ENCODE measurements around the gene C5orf46. TPM values are rescaled to one million over a fixed set of nuclear protein-coding genes. Genes with fewer than 3 reads are reported as not detected.
"Not testable (repeated sequence)": the region's sequence is repeated elsewhere in the genome, so short reads cannot be mapped to it uniquely, and the experiment has no call there.

C5orf46 gene
- total RNA-seq, 1 experiment from 2014 or later = not detected

- DNase-seq (ENCODE audit: low spot score) = no peak
Observed at GRCh38 chr5:147895864-147896263, 10.5 kb downstream of the C5orf46 start.

GRCh38 chr5:147893820-147894219 lies 12.5 kb downstream of the C5orf46 start:
- no peak for DNase-seq (ENCODE audit: low spot score)

GRCh38 chr5:147892696-147893296 lies 13.5 kb downstream of the C5orf46 start:
- peak; percentile 83 for DNase-seq (ENCODE audit: low spot score)

GRCh38 chr5:147887930-147888329 lies 18.4 kb downstream of the C5orf46 start:
- no peak for DNase-seq (ENCODE audit: low spot score)

GRCh38 chr5:147887026-147887627 lies 19.2 kb downstream of the C5orf46 start:
- DNase-seq (ENCODE audit: low spot score) = peak; percentile 68

GRCh38 chr5:147882586-147883313 lies 23.6 kb downstream of the C5orf46 start:
- no peak for DNase-seq (ENCODE audit: low spot score)

- no peak for DNase-seq (ENCODE audit: low spot score)
Observed at GRCh38 chr5:147880487-147880886, 25.9 kb downstream of the C5orf46 start.

- no peak for DNase-seq (ENCODE audit: low spot score)
Observed at GRCh38 chr5:147879784-147880183, 26.6 kb downstream of the C5orf46 start.

GRCh38 chr5:147878066-147878759 lies 28.1 kb downstream of the C5orf46 start, which contains the start of gene SCGB3A2:
Gene SCGB3A2 (plus strand): TSS chr5:147878711. CDS start chr5:147878804, 93 bp downstream.
- DNase-seq (ENCODE audit: low spot score) = no peak

- no peak for DNase-seq (ENCODE audit: low spot score)
Observed at GRCh38 chr5:147876626-147877025, 29.7 kb downstream of the C5orf46 start.

GRCh38 chr5:147876141-147876540 lies 30.2 kb downstream of the C5orf46 start:
- DNase-seq (ENCODE audit: low spot score) = no peak

GRCh38 chr5:147874910-147875367 lies 31.4 kb downstream of the C5orf46 start:
- no peak for DNase-seq (ENCODE audit: low spot score)

GRCh38 chr5:147874118-147874875 lies 32.0 kb downstream of the C5orf46 start:
- DNase-seq (ENCODE audit: low spot score) = not testable (repeated sequence)

- DNase-seq (ENCODE audit: low spot score) = not testable (repeated sequence)
Observed at GRCh38 chr5:147872744-147873435, 33.4 kb downstream of the C5orf46 start.

GRCh38 chr5:147871980-147872549 lies 34.3 kb downstream of the C5orf46 start:
- DNase-seq (ENCODE audit: low spot score) = not testable (repeated sequence)

GRCh38 chr5:147869892-147870291 lies 36.4 kb downstream of the C5orf46 start:
- DNase-seq (ENCODE audit: low spot score) = not testable (repeated sequence)

- no peak for DNase-seq (ENCODE audit: low spot score)
Observed at GRCh38 chr5:147869112-147869511, 37.2 kb downstream of the C5orf46 start.

GRCh38 chr5:147863454-147864158 lies 42.7 kb downstream of the C5orf46 start:
- no peak for DNase-seq (ENCODE audit: low spot score)

- peak; percentile 33 for DNase-seq (ENCODE audit: low spot score)
Observed at GRCh38 chr5:147860641-147861025, 45.7 kb downstream of the C5orf46 start.
